A673 (cell line): ENCODE data around the gene ASCL4. TPM values are rescaled to one million over a fixed set of nuclear protein-coding genes. Genes with fewer than 3 reads are reported as not detected.

Source experiments
- BruUV-seq: library from RNA; stranded (reverse); fragments of 400-500 nt; replicated peaks from 2 replicates; lab custom pipeline; 2021; lab: Mats Ljungman, UMichigan
- CTCF ChIA-PET: fragments of 300-600 bp; sonication (Branson Sonifier 250); formaldehyde crosslinking; loops from one replicate; lab custom pipeline; 2022; ENCODE audit warnings: antibody characterized with exemption; lab: Charles Lee
- POLR2A ChIA-PET: fragments of 300-600 bp; sonication (Branson Sonifier 250); formaldehyde crosslinking; loops from one replicate; lab custom pipeline; 2022; ENCODE audit warnings: antibody characterized with exemption; ENCODE audit not compliant: low non-redundant PET; lab: Charles Lee
- DNase-seq: peaks from one replicate; pipeline ENCODE4 v3.0.0-alpha.2; 2015; ENCODE audit warnings: low spot score
- H3K27ac ChIP-seq: fragments of 200-600 bp; sonication (generic); 2 replicates; pipeline ENCODE4 v1.5.1; 2016; ENCODE audit warnings: mixed run types, low read depth, mild to moderate bottlenecking, mixed read lengths, antibody characterized with exemption, low read length; ENCODE audit not compliant: poor library complexity, severe bottlenecking
- H3K27me3 ChIP-seq: fragments of 200-600 bp; sonication (generic); replicated peaks from 2 replicates; pipeline ENCODE4 v1.6.1; 2017; ENCODE audit warnings: mixed run types, low read depth, mild to moderate bottlenecking, mixed read lengths, antibody characterized with exemption, low read length; ENCODE audit not compliant: insufficient read depth, poor library complexity
- H3K36me3 ChIP-seq: fragments of 200-600 bp; sonication (generic); 2 replicates; pipeline ENCODE4 v1.6.1; 2016; ENCODE audit warnings: mixed run types, mild to moderate bottlenecking, mixed read lengths, antibody characterized with exemption, low read length; ENCODE audit not compliant: insufficient read depth, poor library complexity, severe bottlenecking
- H3K4me1 ChIP-seq: fragments of 200-600 bp; sonication (generic); 2 replicates; pipeline ENCODE4 v1.6.1; 2017; ENCODE audit warnings: mixed run types, mild to moderate bottlenecking, mixed read lengths, antibody characterized with exemption, low read length; ENCODE audit not compliant: insufficient read depth, poor library complexity, severe bottlenecking
- H3K4me3 ChIP-seq: fragments of 200-600 bp; sonication (generic); 2 replicates; pipeline ENCODE4 v1.5.1; 2016; ENCODE audit warnings: low read depth, mixed run types, mild to moderate bottlenecking, mixed read lengths, low read length; ENCODE audit not compliant: poor library complexity, severe bottlenecking
- H3K9me3 ChIP-seq: fragments of 200-600 bp; sonication (generic); 2 replicates; pipeline ENCODE4 v1.6.1; 2016; ENCODE audit warnings: mixed run types, low read depth, mild to moderate bottlenecking, mixed read lengths, antibody characterized with exemption, low read length; ENCODE audit not compliant: poor library complexity, severe bottlenecking
- EZH2 ChIP-seq: fragments of 200-600 bp; sonication (generic); IDR thresholded peaks from 2 replicates; pipeline ENCODE4 v1.6.1; 2017; ENCODE audit warnings: borderline replicate concordance, low read depth, mild to moderate bottlenecking, mixed read lengths, antibody characterized with exemption, low read length; ENCODE audit not compliant: poor library complexity, severe bottlenecking
- intact Hi-C: fragments of 100-400 bp; cut with micrococcal nuclease; formaldehyde crosslinking; loops from one replicate; pipeline ENCODE4 v1.10.0; 2022; ENCODE audit not compliant: unreplicated experiment
- total RNA-seq: library from RNA; stranded (reverse); gene quantifications from 2 replicates; pipeline ENCODE4 v1.2.3, GENCODE V29; 2021
- TF ChIP-seq, protein P1 (sequence below): fragments of 300-800, 200-600 bp; sonication (generic); conservative IDR thresholded peaks from 2 replicates; pipeline ENCODE4 v1.5.1; 2017; ENCODE audit warnings: low read depth, mild to moderate bottlenecking, antibody characterized with exemption, low read length, moderate library complexity, mixed read lengths

Gene ASCL4
- total RNA-seq, 1 experiment from 2014 or later = not detected

DNA sequence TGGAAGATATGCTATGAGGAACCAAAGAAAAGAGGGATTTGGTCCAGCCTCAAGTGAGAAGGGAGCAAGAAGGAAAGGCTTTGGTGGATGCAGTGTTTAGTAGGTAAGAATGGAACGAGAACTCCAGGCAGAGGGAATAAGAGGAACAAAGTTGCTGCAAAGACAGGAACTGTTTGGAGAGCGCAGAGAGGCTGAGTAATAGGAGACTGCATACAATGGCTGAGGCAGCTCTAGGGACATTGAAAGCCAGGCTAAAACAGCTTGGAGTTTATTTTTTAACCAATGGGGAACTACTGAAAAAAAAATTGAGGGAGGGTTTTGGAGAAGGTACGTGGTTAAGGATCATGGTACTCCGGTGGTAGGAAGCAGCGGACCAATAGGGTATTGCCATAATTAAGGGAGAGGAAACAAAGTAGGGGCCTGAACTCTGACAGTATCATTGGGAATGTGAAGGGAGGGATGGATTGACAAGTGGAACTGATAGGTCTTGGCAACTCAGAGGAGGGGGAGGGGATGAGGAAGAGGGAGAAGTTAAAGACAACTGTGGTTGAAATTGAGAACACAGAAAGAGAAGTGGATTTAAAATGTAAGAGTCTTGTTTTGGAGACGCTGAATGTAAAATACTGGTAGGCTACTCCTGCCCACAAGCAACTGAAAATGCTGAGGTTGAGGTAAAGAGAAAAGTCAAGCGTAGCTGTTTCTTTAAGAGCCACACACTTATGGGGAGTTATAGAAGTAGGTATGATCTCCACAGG is 4.8 kb downstream of the ASCL4 start:
- TF ChIP-seq EZH2 = no peak
- TF ChIP-seq, protein P1, sequence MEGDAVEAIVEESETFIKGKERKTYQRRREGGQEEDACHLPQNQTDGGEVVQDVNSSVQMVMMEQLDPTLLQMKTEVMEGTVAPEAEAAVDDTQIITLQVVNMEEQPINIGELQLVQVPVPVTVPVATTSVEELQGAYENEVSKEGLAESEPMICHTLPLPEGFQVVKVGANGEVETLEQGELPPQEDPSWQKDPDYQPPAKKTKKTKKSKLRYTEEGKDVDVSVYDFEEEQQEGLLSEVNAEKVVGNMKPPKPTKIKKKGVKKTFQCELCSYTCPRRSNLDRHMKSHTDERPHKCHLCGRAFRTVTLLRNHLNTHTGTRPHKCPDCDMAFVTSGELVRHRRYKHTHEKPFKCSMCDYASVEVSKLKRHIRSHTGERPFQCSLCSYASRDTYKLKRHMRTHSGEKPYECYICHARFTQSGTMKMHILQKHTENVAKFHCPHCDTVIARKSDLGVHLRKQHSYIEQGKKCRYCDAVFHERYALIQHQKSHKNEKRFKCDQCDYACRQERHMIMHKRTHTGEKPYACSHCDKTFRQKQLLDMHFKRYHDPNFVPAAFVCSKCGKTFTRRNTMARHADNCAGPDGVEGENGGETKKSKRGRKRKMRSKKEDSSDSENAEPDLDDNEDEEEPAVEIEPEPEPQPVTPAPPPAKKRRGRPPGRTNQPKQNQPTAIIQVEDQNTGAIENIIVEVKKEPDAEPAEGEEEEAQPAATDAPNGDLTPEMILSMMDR = no peak
- BruUV-seq = no TSS peak
- H3K27ac ChIP-seq = no peak overlapping the region
- POLR2A ChIA-PET = no interaction called here
- H3K9me3 ChIP-seq = no peaks in the 10 kb centered on the region
- CTCF ChIA-PET = no interaction called here
- no peak for DNase-seq
- no peaks in the 10 kb centered on the region for H3K4me1 ChIP-seq
- peaks cover 89% of the 10 kb centered on the region for H3K27me3 ChIP-seq
- H3K4me3 ChIP-seq = no peak overlapping the region
- intact Hi-C loops = no loop called here
- H3K36me3 ChIP-seq = no peaks in the 10 kb centered on the region

DNA sequence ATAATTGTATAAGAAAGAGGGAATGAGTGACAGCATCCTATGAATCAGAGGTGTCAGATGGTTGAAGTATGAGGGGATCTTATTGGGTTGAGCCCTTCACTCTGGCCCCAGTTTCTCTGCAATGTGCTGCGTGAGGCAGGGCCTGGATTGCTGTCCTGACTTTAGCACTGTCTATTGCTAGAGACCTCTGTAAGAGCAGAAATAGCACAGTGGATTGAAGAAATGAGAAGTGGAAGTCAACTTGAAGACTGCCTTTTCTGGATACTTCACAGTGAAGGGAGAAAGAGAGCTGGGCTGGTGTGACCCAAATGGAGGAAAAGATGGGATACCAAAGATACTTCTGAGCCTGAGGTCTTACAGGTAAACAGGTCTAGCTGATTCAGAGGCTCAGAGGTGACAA is 5.8 kb downstream of the ASCL4 start:
- Histone ChIP-seq H3K27me3 (peaks cover 81% of the 10 kb centered on the region), H3K36me3 (no peaks in the 10 kb centered on the region), H3K27ac (no peak overlapping the region), H3K9me3 (no peaks in the 10 kb centered on the region), H3K4me1 (no peaks in the 10 kb centered on the region), H3K4me3 (no peak overlapping the region)
- CTCF ChIA-PET = no interaction called here
- POLR2A ChIA-PET = interaction anchor here (0.6 kb wide), 1 partner anchor 633 kb away, joined by 4 read pairs; no protein-coding TSS in a partner anchor
- no TSS peak for BruUV-seq
- intact Hi-C loops = no loop called here
- no peak for TF ChIP-seq EZH2
- TF ChIP-seq, protein P1 = no peak
- DNase-seq = no peak

DNA sequence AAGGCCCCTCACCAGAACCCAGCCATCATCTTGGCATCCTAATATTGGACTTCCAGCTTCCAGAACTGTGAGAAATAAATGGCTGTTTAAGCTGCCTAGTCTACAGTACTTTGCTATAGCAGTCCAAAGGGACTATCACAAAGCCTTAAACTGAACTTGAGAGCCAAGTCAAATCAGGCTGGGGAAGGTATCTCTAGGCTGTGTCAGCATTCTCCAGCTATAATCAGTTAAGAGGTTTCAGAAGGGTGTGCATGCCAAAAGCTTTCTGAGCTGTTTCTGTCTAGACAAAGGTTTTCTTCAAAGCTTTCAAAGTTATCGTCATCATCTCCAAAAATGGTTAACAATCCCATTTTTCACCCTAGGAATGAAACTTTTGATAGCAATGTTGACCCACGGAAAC is 7.6 kb downstream of the ASCL4 start:
- Histone ChIP-seq H3K4me3 (no peak overlapping the region), H3K27ac (no peak overlapping the region), H3K36me3 (no peaks in the 10 kb centered on the region), H3K4me1 (no peaks in the 10 kb centered on the region), H3K27me3 (peaks cover 64% of the 10 kb centered on the region), H3K9me3 (no peaks in the 10 kb centered on the region)
- CTCF ChIA-PET = no interaction called here
- DNase-seq = no peak
- BruUV-seq = no TSS peak
- intact Hi-C loops = no loop called here
- POLR2A ChIA-PET = interaction anchor here (0.6 kb wide), 1 partner anchor 114 kb away, joined by 5 read pairs; no protein-coding TSS in a partner anchor
- TF ChIP-seq, protein P1 = no peak
- no peak for TF ChIP-seq EZH2
